COLO668 (cell line): ENCODE data around the gene GNG8.
A peak's percentile ranks its signal among the peaks of the same experiment; 100 is the strongest.

ENCODE experiments used
- DNase-seq: peaks from one replicate; lab custom pipeline; 2025; ENCODE audit not compliant: unreplicated experiment; lab: John Stamatoyannopoulos, UW

The GNG8 gene

DNA sequence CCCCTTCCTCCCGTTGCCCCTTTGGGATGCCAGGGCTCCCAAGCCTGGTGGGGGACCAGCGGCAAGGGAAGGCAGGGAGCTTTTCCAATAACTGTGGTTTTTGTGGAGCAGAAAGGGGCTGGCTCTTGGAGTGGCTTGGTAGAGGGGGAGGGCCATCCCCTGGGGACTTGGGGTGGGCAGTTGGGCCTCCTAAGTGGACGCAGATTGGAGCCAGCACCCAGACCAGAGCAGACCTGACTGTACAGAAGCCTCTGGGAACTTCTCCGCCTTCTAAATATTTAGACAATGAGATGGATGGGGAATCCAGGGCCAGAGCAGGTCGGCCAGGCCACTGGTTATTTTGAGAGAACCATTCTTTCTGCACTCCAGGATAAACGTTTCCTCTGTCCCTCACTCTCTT lies 15.3 kb downstream of the GNG8 start:
- no peak for DNase-seq

DNA sequence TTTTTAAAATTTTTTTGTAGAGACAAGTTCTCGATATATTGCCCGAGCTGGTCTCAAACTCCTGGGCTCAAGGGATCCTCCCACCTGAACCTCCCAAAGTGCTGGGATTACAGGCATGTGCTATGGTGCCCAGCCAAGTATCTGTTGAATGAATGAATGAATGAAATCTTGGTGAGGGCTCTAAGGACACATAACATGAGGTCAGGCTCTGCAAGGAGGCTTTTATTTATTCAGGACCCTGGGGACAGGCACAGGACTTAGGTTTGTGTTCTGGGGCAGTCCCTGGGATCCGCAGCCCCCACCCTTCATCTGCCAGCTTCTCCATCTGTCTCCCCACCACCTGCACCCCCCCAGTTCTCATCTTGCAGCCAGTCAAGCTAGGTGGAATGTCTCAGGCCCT lies 15.7 kb downstream of the GNG8 start:
- no peak for DNase-seq

DNA sequence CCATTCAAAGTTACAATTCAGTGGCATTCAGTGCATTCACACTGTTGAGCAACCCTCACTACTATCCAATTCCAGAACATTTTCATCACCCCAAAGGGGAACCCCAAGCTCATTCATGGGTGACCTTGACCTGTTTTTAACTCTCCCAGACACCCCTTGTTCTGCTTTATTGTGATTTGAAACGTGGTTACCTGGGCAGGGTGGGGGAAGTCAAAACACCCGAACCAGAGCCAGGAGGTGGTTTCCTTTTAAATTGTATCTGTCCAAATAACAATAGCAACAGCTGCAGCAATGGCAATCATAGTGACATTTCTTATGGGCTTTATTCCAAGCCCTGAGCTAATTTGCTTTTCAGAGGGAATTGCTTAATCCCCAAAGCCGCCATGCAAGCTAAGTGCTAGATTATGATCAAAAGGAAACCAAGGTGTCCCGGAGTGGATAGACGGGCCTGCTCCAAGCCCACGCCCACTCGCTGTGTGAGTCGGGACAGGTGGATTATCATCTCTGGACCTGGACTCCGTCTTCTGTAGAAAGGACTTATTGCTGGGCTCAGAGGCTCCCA lies 17.3 kb downstream of the GNG8 start:
- no peak for DNase-seq

DNA sequence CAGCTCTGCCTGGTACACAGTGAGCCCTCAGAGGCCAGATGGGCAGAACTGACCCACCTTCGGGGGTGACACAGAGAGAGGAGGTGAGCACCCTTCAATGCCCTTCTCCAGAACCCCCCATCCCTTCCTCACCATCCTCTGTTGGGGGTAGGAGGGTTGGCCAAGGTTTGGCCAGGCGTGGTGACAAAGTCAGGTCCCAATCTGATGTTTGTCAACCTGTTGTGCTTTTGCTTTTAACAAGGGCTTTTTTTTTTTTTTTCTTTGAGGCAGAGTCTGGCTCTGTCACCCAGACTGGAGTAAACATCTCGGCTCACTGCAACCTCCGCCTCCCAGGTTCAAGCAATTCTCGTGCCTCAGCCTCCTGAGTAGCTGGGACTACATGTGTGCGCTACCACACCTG lies 18.4 kb downstream of the GNG8 start:
- DNase-seq: no peak

DNA sequence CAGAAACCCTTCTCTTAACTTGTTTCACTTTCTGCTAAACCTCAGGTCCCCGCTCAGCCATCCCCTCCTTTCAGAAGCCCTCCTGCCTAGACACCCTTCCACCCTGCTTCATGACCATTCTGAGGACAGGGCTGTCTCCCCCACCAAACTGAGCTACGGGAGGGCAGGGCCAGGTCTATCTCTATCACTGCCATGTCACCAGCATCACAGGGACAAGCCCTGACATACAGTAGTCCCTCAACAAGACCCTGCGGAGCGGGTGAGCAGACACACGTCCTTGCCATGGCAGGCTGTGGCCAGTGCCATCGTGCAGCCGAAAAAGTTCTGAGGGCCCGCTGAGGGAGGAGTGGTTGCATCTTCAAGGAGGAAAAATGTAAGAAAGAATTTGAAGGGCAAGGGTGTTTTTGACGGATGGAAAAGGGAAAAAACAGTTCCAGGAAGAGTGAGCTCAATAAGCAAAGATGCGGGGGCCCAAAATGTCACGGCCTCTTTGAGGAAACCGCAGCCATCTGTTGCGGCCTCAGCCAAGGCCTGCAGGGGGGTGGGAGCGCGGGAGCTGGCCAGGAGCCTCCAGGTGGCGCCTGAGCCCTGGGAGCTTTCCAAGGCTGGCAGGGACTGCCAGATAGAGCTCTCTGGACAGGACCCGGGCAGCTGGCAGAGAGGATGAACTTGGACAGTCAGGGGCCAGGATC lies 19.2 kb downstream of the GNG8 start:
- DNase-seq: peak; percentile 65

DNA sequence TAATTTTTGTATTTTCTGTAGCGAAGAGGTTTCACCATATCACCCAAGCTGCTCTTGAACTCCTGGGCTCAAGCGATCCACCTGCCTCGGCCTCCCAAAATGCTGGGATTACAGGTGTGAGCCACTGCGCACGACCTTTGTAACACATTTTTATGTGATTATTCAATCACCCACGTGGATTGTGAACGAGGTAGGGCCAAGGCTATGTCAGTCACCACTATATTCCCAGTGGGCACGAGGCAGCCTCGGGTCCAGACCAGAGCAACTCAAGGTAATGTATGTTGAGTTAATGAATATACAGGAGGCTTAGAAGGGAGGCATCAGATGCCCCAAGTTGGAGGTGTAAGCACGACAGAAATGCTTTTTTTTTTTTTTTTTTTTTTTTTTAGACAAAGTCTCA lies 20.0 kb downstream of the GNG8 start:
- DNase-seq: no peak

DNA sequence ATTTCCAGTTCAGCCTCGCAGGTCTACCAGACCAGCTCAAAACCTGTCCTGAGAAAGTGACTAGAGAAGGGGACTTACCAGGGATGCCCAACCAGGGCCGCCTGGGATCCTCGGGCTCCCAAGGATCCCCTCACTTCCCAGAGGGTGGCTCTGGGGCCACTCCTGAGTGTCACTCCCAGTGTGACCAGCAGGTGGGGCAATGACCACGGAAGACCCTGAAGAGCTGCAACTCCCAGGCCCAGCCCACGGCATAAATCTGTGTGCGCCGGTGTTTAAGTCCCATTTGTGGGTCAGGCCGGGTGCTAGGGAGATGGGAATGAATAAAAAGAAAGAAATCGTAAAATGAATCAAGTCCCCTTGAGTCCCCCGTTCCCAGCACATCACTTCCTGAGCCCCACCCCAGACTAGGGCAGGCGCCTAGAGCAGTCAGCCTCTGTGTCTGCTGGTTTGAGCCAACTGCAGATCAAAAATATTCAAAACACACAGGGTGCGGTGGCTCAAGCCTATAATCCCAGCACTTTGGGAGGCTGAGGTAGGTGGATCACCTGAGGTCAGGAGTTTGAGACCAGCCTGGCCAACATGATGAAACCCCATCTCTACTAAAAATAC lies 21.8 kb downstream of the GNG8 start:
- peak; percentile 74 for DNase-seq

GRCh38 chr19:46613525-46613924 lies 22.5 kb downstream of the GNG8 start:
- no peak for DNase-seq

- no peak for DNase-seq
These were observed 24.2 kb downstream of the GNG8 start for GRCh38 chr19:46611776-46612175.

- DNase-seq: no peak
These were observed 24.9 kb downstream of the GNG8 start for GRCh38 chr19:46610851-46611770.

DNA sequence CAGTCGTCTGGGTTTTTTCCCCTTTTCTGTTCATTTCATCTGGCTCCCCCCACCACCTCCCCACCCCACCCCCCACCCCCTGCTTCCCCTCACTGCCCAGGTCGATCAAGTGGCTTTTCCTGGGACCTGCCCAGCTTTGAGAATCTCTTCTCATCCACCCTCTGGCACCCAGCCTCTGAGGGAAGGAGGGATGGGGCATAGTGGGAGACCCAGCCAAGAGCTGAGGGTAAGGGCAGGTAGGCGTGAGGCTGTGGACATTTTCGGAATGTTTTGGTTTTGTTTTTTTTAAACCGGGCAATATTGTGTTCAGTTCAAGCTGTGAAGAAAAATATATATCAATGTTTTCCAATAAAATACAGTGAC lies 25.6 kb downstream of the GNG8 start:
- DNase-seq: no peak

DNA sequence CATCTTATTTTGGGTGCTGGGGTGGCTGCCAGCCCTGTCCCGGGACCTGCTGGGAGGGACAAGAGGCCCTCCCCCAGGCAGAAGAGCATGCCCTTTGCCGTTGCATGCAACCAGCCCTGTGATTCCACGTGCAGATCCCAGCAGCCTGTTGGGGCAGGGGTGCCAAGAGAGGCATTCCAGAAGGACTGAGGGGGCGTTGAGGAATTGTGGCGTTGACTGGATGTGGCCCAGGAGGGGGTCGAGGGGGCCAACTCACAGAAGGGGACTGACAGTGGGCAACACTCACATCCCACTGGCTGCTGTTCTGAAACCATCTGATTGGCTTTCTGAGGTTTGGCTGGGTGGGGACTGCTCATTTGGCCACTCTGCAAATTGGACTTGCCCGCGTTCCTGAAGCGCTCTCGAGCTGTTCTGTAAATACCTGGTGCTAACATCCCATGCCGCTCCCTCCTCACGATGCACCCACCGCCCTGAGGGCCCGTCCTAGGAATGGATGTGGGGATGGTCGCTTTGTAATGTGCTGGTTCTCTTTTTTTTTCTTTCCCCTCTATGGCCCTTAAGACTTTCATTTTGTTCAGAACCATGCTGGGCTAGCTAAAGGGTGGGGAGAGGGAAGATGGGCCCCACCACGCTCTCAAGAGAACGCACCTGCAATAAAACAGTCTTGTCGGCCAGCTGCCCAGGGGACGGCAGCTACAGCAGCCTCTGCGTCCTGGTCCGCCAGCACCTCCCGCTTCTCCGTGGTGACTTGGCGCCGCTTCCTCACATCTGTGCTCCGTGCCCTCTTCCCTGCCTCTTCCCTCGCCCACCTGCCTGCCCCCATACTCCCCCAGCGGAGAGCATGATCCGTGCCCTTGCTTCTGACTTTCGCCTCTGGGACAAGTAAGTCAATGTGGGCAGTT lies 26.2 kb downstream of the GNG8 start:
- DNase-seq: no peak

- no peak for DNase-seq
These were observed 27.2 kb downstream of the GNG8 start for GRCh38 chr19:46608581-46609345.

GRCh38 chr19:46608178-46608577 lies 27.8 kb downstream of the GNG8 start:
- no peak for DNase-seq

DNA sequence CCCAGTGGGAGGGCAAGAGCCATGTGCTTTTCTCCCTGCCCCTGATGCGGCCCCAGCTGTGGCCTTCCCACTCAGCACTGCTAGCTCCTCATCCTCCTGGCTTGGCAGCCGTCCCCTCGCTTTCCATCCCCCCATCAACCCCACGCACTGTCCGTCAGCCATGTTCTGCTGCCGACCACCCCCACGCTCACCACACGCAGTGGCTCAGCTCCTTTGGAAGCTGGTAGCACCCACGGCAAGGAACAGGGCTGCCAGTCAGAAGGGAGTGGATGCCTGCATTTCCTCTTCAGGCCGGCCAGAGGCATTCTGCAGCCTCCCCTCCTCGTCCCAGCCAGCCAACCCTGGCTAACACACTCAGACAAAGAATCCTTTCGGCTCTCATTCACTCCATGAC lies 28.6 kb downstream of the GNG8 start:
- no peak for DNase-seq

DNA sequence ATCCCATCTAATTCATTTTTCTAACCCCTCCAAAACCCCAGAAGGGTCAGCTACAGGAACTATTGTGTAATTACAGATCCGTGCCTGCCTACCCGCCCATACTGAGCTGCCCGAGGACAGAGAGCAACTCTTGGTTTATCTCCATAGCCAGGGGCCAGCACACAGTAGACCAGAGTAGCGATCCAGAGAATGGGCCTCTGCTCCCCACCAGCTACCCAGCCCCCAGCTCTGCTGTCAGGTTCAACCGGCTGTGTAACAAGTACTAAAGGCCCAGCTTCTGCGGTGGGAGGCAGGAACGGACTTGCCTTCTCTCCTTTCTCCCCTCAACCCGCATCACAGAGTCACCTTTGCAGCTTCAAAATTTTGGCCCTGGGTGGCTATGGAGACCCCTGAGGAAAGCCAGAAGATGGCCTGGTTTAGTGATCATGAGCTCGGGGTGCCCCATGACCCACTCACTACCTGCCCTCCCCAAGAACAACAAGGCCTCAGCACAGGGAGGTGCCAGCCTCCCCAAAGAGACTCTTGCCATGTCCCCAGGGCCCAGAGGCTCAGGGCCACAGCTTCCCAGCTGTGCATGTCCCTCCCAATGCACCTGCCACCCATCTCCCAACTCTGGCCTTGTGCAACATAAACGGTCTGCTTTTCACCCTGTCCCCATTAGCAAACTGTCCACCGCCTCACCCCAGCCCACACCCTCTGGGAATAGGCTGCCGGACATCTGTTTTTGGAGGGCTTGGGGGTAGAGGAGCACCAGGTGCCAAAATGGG lies 29.1 kb downstream of the GNG8 start:
- DNase-seq: no peak

GRCh38 chr19:46606019-46606418 lies 30.0 kb downstream of the GNG8 start:
- no peak for DNase-seq

DNA sequence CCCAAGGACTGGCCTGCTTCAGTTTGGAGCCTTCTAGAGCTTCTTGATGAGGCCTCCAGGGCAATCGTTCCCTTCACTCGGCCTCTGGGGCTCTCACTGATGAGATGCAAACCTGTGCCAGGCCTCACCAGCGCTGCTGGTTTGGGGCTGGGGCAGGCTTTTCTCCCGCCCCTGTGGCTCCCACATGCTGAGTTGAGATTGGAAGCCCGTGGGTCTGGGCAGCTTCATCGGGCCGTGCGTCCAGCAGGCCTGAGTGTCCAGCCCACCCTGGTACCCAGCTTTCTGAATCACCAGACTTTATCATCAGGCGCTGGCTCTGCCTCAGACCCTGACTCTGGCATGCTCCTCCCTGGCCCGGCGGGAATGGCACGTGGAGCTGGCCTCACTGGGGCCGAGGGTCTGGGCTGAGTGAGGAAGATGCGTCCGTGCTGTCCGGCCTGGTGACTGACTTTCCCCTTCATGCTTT lies 30.6 kb downstream of the GNG8 start:
- DNase-seq: no peak

GRCh38 chr19:46604781-46605355 lies 31.1 kb downstream of the GNG8 start:
- DNase-seq: no peak
